GM20000 (cell line): ENCODE results near the gene GRK7.

Experiments used
- DNase-seq: peaks from one replicate; pipeline ENCODE4 v3.0.0; 2012; ENCODE audit warnings: low spot score
- CTCF ChIP-seq: IDR thresholded peaks from 2 replicates; pipeline ENCODE4 v1.5.1; 2012; ENCODE audit warnings: mild to moderate bottlenecking, control low read depth; ENCODE audit errors: extremely low read depth, missing control alignments

GRK7 gene

DNA sequence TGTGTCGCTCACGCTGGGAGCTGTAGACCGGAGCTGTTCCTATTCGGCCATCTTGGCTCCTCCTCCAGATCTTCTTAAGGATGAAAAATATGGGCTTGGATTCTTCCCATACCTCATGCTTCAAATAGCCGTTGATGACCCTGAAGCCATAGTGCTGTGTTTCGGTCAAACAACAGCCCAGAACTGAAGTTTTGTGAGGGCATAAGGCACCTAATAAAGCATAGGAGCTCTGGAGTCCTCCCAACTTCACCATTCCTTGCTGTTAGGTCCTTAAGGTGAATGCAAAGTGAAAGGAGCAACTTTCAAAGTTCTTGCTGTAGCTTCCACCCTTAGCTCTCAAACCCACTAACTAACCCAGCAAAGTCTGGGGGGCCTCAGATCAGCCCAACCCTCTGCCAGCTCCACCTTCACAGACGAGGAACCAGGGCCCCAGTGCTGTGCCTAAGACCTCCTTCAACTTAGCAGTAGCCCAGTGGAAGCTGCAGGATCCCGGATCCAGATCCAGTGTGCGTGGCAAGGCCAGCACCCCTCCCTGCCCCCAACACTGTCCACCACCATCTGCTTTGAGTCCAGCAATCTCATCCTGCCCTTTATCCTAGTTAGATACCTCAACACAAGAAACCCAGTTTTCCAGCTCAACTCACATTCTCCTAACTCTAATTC is at the start of gene GRK7:
TSS of gene GRK7 (plus strand) at position 321 of the 663 bp plus-strand sequence. CDS start 14,877 bp downstream, outside the sequence.
- TF ChIP-seq CTCF: no peak
- DNase-seq: no peak

GRCh38 chr3:141714671-141715070 is 48.5 kb upstream of the GRK7 start:
- DNase-seq: no peak
- no peak for TF ChIP-seq CTCF

DNA sequence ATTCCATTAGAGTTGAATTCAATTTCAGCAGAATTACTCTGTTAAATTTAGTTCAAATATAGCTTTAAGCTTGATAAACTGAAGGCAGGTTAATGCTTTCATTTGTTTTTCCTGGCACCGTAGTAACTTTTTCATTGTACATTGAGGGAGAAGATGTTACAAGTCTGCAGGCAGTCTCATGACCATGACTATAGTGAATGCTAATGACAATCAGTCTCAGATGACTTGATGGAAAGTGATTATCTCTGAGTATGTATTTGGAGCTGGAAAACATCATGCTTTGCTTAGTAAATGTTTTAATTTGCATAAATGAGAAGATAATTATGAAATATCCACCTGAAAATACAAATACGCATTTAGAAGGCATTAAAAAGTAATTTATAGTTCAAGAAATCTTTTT is 41.1 kb upstream of the GRK7 start:
- no peak for DNase-seq
- TF ChIP-seq CTCF: no peak

DNA sequence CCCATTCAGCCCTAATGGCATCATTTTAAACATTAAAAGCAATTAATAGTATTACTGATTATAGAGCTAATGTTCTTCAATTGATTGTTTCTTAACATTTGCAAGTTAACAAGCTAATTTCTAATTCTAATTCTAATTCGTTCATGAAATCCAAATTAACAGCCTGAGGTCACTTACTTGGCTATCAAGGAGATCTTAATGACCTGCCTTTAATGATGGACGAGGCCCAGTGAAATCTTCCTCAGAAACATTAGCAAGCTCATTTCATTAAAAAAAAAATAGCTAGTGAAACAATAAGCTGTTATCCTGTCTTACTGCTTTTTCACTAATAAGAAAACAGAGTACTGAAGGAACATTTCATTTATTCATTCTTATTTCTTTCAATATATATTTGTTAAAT is 40.6 kb upstream of the GRK7 start:
- no peak for TF ChIP-seq CTCF
- no peak for DNase-seq

DNA sequence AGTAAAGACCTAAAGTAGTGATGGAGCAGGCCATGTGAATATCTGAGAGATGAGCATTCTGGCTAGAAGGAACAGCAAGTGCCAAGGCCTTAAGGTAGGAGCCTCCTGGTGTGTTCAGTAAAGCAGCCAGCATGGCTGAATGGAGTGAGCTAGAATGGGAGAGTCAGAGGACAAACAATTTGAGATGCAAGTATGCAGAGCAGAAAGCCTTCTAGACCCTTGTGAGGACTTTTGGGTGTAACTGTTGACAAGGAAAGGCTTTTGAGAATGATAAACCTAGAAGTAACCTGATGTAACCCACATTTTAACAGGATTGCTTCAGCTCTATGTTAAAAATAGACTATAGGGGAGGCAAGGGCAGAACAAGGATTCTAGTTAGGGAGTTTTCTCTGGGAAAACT is 40.0 kb upstream of the GRK7 start:
- DNase-seq: no peak
- no peak for TF ChIP-seq CTCF

- no peak for DNase-seq
- TF ChIP-seq CTCF: no peak
Observed at GRCh38 chr3:141724186-141724585, 39.0 kb upstream of the GRK7 start.

DNA sequence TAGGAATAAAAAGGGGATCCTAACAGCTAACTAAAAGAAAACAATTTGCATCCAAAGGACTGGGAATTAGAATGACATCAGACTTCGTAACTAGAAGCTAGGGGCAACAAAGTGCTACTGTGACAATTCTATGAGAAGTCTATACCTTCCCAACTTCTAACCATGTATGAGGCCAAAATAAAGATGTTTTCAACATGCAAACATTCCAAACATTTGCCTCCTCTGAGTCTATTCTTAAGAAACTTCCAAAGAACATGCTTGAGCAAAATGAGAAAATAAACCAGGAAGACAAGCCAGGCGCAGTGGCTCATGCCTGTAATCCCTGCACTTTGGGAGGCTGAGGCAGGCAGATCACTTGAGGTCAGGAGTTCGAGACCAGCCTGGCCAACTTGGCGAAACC is 38.2 kb upstream of the GRK7 start:
- no peak for TF ChIP-seq CTCF
- no peak for DNase-seq
